ENCODE data around the gene CEP72.

- TF ChIP-seq POLR2A (IDR thresholded peaks at IDR 0.05) (no peak), CTCF (IDR thresholded peaks at IDR 0.05) (no peak)
These were observed 24.7 kb upstream of the CEP72 start for GRCh38 chr5:587403-587802.
